ENCODE results near the gene OR52I1. TPM values are rescaled to one million over a fixed set of nuclear protein-coding genes. Genes with fewer than 3 reads are reported as not detected.
A peak's percentile ranks its signal among the peaks of the same experiment; 100 is the strongest.

The OR52I1 gene
- polyA plus RNA-seq, 3 donors = 0.09 TPM; not detected in 2

GRCh38 chr11:4619514-4619913 lies 25.7 kb downstream of the OR52I1 start:
- H3K9ac ChIP-seq (ENCODE audit: insufficient read depth, low read length, poor library complexity, severe bottlenecking) = no peak overlapping the region
- WGBS (ENCODE audit: insufficient coverage) = 72% methylated on average over 6 of the region's 9 CpGs

GRCh38 chr11:4626207-4627099 lies 32.6 kb downstream of the OR52I1 start:
- Histone ChIP-seq H4K20me1 (ENCODE audit: insufficient read depth, low read length) (no peaks in the 10 kb centered on the region), H3K27ac (ENCODE audit: low read depth in 1 of 2, low read length in 2 of 2) (no peak overlapping the region), H3K9ac (ENCODE audit: insufficient read depth, low read length, poor library complexity, severe bottlenecking) (no peak overlapping the region), H3K36me3 (replicated peaks in 1 of 2; ENCODE audit: control insufficient read depth in 1 of 2, insufficient read depth in 2 of 2, low read length in 2 of 2) (no peaks in the 10 kb centered on the region), H3K79me2 (ENCODE audit: insufficient read depth, low read length) (no peaks in the 10 kb centered on the region), H3K4me2 (replicated peaks; ENCODE audit: extremely low read depth, low read length, poor library complexity, severe bottlenecking) (no peak overlapping the region), H3K4me1 (ENCODE audit: control insufficient read depth in 1 of 2, insufficient read depth in 2 of 2, low read length in 2 of 2) (no peaks in the 10 kb centered on the region), H3K9me3 (replicated peaks in 1 of 2; ENCODE audit: control insufficient read depth in 1 of 2, insufficient read depth in 1 of 2, low read length in 2 of 2) (peaks cover 17% of the 10 kb centered on the region in 2 donors), H3K4me3 (replicated peaks in 1 of 3; ENCODE audit: low read depth in 2 of 3, low read length in 3 of 3) (no peak overlapping the region), H3K27me3 (ENCODE audit: control insufficient read depth in 2 of 2, insufficient read depth in 2 of 2, low read length in 2 of 2) (no peaks in the 10 kb centered on the region), H2AFZ (ENCODE audit: insufficient read depth, low read depth, low read length, poor library complexity, severe bottlenecking) (no peak overlapping the region)
- Mint-ChIP-seq H3K4me1 (no peaks in the 10 kb centered on the region), H3K36me3 (no peaks in the 10 kb centered on the region), H3K4me3 (no peak overlapping the region), H3K27me3 (ENCODE audit: low read depth in 3 of 3) (peaks cover 6 to 13% (median 6%) of the 10 kb centered on the region in 3 donors), H3K27ac (peak overlapping the region in 1 of 7 donors; percentile 1), H3K9me3 (peaks cover 6 to 23% (median 18%) of the 10 kb centered on the region in 7 donors)
- 70% methylated on average over 7 of the region's 15 CpGs for WGBS (ENCODE audit: insufficient coverage)
- DNase-seq = peak; percentile 9 to 48 (median 34)
- intact Hi-C loops (cut with micrococcal nuclease) = no loop called here
- TF ChIP-seq CTCF (IDR thresholded peaks at IDR 0.05) = peak; percentile 66

More at GRCh38 chr11:4619514-4619913, 25.7 kb downstream of the OR52I1 start:
- Histone ChIP-seq H3K4me2 (replicated peaks; ENCODE audit: extremely low read depth, low read length, poor library complexity, severe bottlenecking) (no peak overlapping the region), H3K27me3 (ENCODE audit: control insufficient read depth in 2 of 2, insufficient read depth in 2 of 2, low read length in 2 of 2) (peaks cover 2 to 3% of the 10 kb centered on the region in 2 donors), H3K9me3 (replicated peaks in 1 of 2; ENCODE audit: control insufficient read depth in 1 of 2, insufficient read depth in 1 of 2, low read length in 2 of 2) (no peaks in the 10 kb centered on the region), H3K79me2 (ENCODE audit: insufficient read depth, low read length) (no peaks in the 10 kb centered on the region), H4K20me1 (ENCODE audit: insufficient read depth, low read length) (no peaks in the 10 kb centered on the region), H3K4me3 (replicated peaks in 1 of 3; ENCODE audit: low read depth in 2 of 3, low read length in 3 of 3) (no peak overlapping the region), H2AFZ (ENCODE audit: insufficient read depth, low read depth, low read length, poor library complexity, severe bottlenecking) (no peak overlapping the region), H3K4me1 (ENCODE audit: control insufficient read depth in 1 of 2, insufficient read depth in 2 of 2, low read length in 2 of 2) (no peaks in the 10 kb centered on the region), H3K27ac (ENCODE audit: low read depth in 1 of 2, low read length in 2 of 2) (no peak overlapping the region), H3K36me3 (replicated peaks in 1 of 2; ENCODE audit: control insufficient read depth in 1 of 2, insufficient read depth in 2 of 2, low read length in 2 of 2) (no peaks in the 10 kb centered on the region)
- no peak for TF ChIP-seq CTCF (IDR thresholded peaks at IDR 0.05)
- peaks cover 2 to 6% (median 3%) of the 10 kb centered on the region in 3 donors for H3K27me3 Mint-ChIP-seq (ENCODE audit: low read depth in 3 of 3)
- H3K4me1 Mint-ChIP-seq = no peaks in the 10 kb centered on the region
- no peak for DNase-seq
- no peak overlapping the region for H3K27ac Mint-ChIP-seq
- peaks cover 0 to 7% (median 0%) of the 10 kb centered on the region in 7 donors for H3K9me3 Mint-ChIP-seq
- no peaks in the 10 kb centered on the region for H3K36me3 Mint-ChIP-seq
- H3K4me3 Mint-ChIP-seq = no peak overlapping the region
- intact Hi-C loops (cut with micrococcal nuclease) = no loop called here

Measured in CD14-positive monocyte (primary cell).